ENCODE data around the gene FUT7. TPM values are rescaled to one million over a fixed set of nuclear protein-coding genes. Genes with fewer than 3 reads are reported as not detected.

Gene FUT7
- total and polyA plus RNA-seq, 2 of the 8 experiments (the other 6 are each of a cell fraction or from before 2014, with no cell fraction given), result not detected

DNA sequence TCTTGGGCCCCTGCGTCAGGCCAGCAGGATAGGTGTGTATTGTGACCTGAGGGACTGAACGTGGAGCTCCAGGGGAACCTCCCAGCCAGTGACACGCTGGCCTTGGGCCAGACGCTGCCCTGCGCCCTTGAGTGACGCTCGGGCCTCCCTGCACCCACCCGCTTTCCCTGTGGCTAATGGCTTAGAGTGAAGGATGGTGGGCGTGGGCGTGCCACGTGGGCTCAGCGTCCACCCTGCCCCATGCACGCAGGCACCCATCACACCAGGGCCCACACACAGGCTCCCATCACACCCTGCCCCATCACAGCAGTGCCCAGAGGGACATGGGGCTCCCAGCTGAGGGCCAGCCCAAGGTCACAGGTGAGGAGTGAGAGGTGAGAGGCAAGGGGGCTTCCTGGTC, 5.1 kb upstream of the FUT7 start (continued):
- TF ChIP-seq, protein P1, sequence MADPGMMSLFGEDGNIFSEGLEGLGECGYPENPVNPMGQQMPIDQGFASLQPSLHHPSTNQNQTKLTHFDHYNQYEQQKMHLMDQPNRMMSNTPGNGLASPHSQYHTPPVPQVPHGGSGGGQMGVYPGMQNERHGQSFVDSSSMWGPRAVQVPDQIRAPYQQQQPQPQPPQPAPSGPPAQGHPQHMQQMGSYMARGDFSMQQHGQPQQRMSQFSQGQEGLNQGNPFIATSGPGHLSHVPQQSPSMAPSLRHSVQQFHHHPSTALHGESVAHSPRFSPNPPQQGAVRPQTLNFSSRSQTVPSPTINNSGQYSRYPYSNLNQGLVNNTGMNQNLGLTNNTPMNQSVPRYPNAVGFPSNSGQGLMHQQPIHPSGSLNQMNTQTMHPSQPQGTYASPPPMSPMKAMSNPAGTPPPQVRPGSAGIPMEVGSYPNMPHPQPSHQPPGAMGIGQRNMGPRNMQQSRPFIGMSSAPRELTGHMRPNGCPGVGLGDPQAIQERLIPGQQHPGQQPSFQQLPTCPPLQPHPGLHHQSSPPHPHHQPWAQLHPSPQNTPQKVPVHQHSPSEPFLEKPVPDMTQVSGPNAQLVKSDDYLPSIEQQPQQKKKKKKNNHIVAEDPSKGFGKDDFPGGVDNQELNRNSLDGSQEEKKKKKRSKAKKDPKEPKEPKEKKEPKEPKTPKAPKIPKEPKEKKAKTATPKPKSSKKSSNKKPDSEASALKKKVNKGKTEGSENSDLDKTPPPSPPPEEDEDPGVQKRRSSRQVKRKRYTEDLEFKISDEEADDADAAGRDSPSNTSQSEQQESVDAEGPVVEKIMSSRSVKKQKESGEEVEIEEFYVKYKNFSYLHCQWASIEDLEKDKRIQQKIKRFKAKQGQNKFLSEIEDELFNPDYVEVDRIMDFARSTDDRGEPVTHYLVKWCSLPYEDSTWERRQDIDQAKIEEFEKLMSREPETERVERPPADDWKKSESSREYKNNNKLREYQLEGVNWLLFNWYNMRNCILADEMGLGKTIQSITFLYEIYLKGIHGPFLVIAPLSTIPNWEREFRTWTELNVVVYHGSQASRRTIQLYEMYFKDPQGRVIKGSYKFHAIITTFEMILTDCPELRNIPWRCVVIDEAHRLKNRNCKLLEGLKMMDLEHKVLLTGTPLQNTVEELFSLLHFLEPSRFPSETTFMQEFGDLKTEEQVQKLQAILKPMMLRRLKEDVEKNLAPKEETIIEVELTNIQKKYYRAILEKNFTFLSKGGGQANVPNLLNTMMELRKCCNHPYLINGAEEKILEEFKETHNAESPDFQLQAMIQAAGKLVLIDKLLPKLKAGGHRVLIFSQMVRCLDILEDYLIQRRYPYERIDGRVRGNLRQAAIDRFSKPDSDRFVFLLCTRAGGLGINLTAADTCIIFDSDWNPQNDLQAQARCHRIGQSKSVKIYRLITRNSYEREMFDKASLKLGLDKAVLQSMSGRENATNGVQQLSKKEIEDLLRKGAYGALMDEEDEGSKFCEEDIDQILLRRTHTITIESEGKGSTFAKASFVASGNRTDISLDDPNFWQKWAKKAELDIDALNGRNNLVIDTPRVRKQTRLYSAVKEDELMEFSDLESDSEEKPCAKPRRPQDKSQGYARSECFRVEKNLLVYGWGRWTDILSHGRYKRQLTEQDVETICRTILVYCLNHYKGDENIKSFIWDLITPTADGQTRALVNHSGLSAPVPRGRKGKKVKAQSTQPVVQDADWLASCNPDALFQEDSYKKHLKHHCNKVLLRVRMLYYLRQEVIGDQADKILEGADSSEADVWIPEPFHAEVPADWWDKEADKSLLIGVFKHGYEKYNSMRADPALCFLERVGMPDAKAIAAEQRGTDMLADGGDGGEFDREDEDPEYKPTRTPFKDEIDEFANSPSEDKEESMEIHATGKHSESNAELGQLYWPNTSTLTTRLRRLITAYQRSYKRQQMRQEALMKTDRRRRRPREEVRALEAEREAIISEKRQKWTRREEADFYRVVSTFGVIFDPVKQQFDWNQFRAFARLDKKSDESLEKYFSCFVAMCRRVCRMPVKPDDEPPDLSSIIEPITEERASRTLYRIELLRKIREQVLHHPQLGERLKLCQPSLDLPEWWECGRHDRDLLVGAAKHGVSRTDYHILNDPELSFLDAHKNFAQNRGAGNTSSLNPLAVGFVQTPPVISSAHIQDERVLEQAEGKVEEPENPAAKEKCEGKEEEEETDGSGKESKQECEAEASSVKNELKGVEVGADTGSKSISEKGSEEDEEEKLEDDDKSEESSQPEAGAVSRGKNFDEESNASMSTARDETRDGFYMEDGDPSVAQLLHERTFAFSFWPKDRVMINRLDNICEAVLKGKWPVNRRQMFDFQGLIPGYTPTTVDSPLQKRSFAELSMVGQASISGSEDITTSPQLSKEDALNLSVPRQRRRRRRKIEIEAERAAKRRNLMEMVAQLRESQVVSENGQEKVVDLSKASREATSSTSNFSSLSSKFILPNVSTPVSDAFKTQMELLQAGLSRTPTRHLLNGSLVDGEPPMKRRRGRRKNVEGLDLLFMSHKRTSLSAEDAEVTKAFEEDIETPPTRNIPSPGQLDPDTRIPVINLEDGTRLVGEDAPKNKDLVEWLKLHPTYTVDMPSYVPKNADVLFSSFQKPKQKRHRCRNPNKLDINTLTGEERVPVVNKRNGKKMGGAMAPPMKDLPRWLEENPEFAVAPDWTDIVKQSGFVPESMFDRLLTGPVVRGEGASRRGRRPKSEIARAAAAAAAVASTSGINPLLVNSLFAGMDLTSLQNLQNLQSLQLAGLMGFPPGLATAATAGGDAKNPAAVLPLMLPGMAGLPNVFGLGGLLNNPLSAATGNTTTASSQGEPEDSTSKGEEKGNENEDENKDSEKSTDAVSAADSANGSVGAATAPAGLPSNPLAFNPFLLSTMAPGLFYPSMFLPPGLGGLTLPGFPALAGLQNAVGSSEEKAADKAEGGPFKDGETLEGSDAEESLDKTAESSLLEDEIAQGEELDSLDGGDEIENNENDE (IDR thresholded peaks at IDR 0.05; ENCODE audit: insufficient replicate concordance, low read length), result no peak
